Measurements from ENCODE around the gene SLC7A5.

SLC7A5 gene

GRCh38 chr16:87868254-87869029, 865 bp downstream of the SLC7A5 start:
- TF ChIP-seq USF1 (IDR thresholded peaks at IDR 0.05) (peak; percentile 11; the same call in 1 of the 2 replicates), MAX (IDR thresholded peaks at IDR 0.05) (peak; percentile 72)

GRCh38 chr16:87864331-87864989, 4.8 kb downstream of the SLC7A5 start:
- TF ChIP-seq YY1 (IDR thresholded peaks at IDR 0.05; ENCODE audit: low read depth) (no peak), NFIC (IDR thresholded peaks at IDR 0.05) (no peak), EP300 (IDR thresholded peaks at IDR 0.05; ENCODE audit: borderline replicate concordance) (no peak), RAD21 (IDR thresholded peaks at IDR 0.05; ENCODE audit: low read depth) (no peak), CEBPB (IDR thresholded peaks at IDR 0.05) (no peak), TAF1 (IDR thresholded peaks at IDR 0.05; ENCODE audit: low read depth) (no peak), ZBTB7A (IDR thresholded peaks at IDR 0.05; ENCODE audit: low read depth) (no peak), CREB1 (IDR thresholded peaks at IDR 0.05; ENCODE audit: low read depth) (no peak), USF1 (IDR thresholded peaks at IDR 0.05) (no peak), EGR1 (IDR thresholded peaks at IDR 0.05) (no peak), MAX (IDR thresholded peaks at IDR 0.05) (no peak), FOXM1 (IDR thresholded peaks at IDR 0.05; ENCODE audit: borderline replicate concordance, low read depth) (no peak), TCF12 (IDR thresholded peaks at IDR 0.05; ENCODE audit: low read depth) (no peak), TEAD4 (IDR thresholded peaks at IDR 0.05) (no peak), REST (IDR thresholded peaks at IDR 0.05; ENCODE audit: low read depth) (no peak)

- TF ChIP-seq NFIC (IDR thresholded peaks at IDR 0.05) (peak; percentile 38; the same call in 1 of the 2 replicates), MAX (IDR thresholded peaks at IDR 0.05) (peak; percentile 44; the same call in 1 of the 2 replicates)
Measured at GRCh38 chr16:87863327-87863635, 6.0 kb downstream of the SLC7A5 start.

- TF ChIP-seq MAX (IDR thresholded peaks at IDR 0.05) (peak; percentile 76), USF1 (IDR thresholded peaks at IDR 0.05) (0 out of 2 replicates have a peak, but pooled peaks have one; percentile 17), EGR1 (IDR thresholded peaks at IDR 0.05) (0 out of 2 replicates have a peak, but pooled peaks have one; percentile 43), EP300 (IDR thresholded peaks at IDR 0.05; ENCODE audit: borderline replicate concordance) (peak; percentile 27; the same call in 1 of the 2 replicates), TCF12 (IDR thresholded peaks at IDR 0.05; ENCODE audit: low read depth) (peak; percentile 48)
Measured at GRCh38 chr16:87862597-87863326, 6.5 kb downstream of the SLC7A5 start.

DNA sequence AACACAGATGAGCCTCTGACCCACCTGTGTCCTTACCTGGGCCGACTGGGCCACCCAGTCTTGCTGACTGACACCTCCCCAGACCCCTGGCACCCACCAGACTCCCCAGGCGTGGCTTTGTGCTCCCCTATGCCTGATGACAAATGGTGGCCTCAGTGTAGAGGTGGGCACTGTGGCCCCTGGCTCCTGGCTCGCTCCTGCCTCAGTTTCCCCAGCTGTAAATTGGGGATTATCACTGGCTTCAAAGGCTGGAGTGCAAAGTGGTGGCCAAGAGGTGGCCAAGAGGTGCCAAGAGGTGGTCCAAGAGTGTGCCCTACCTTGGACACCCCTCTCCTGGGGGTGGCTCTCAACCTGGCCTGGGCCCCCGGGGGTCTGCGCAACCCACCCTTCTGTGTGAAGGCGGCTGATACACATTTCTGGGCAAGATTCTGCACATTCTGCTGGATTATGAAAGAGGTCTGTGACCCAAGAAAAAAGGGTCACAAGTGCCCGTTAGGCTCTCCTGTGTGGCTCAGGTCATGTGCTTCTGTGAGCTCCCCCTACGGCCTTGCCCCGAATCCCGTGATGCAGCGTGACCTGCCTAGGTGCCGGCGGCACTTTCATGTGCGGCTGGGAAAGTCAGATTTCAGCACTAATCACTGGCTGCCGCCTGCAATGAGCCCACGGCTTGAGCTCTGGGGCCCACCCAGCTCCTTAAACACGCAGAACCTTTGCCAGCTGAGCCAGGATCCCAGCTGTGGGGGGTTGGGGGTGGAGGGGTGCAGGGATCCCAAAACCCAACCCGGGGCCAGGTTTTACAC, 7.8 kb downstream of the SLC7A5 start:
- 0 out of 2 replicates have a peak, but pooled peaks have one; percentile 14 for TF ChIP-seq USF1 (IDR thresholded peaks at IDR 0.05)
- TF ChIP-seq ZBTB7A (IDR thresholded peaks at IDR 0.05; ENCODE audit: low read depth): peak; percentile 87
